ENCODE data around the gene CCP110. TPM values are rescaled to one million over a fixed set of nuclear protein-coding genes. Genes with fewer than 3 reads are reported as not detected.

Gene CCP110
- total and polyA plus RNA-seq, 2 experiments from 2014 or later = 10.7 to 20.9 TPM

GRCh38 chr16:19513377-19514053 lies 10.2 kb upstream of the CCP110 start:
- peaks cover 6% of the 10 kb centered on the region for H4K20me1 ChIP-seq (replicated peaks; ENCODE audit: insufficient read depth)
- H2AFZ ChIP-seq = no peak overlapping the region
- H3K9me2 ChIP-seq (ENCODE audit: insufficient read depth) = no peaks in the 10 kb centered on the region
- no peak overlapping the region for H3K27ac ChIP-seq (ENCODE audit: low read depth)
- no peaks in the 10 kb centered on the region; the same call in 2 of the 3 replicates for H3K9me3 Mint-ChIP-seq
- no peaks in the 10 kb centered on the region for H3K27me3 ChIP-seq (ENCODE audit: insufficient read depth)
- peaks cover 54% of the 10 kb centered on the region for H3K36me3 Mint-ChIP-seq (ENCODE audit: low read depth)
- H3K4me1 Mint-ChIP-seq = no peaks in the 10 kb centered on the region
- no peak overlapping the region for H3K4me3 ChIP-seq
- TF ChIP-seq NANOG (IDR thresholded peaks at IDR 0.05; ENCODE audit: borderline replicate concordance) (no peak), JUNB (IDR thresholded peaks at IDR 0.05; ENCODE audit: unreplicated experiment) (no peak), CTCF (conservative IDR thresholded peaks at IDR 0.05; ENCODE audit: low read depth in 2 of 2) (no peak), ZNF462 (CRISPR knock-in tag; IDR thresholded peaks at IDR 0.05) (no peak), ZNF331 (CRISPR knock-in tag; IDR thresholded peaks at IDR 0.05; ENCODE audit: low read depth) (no peak), POLR2AphosphoS5 (IDR thresholded peaks at IDR 0.05; ENCODE audit: low read depth) (no peak), CREB1 (CRISPR knock-in tag; IDR thresholded peaks at IDR 0.05; ENCODE audit: low read depth) (no peak), EZH2phosphoT487 (IDR thresholded peaks at IDR 0.05; ENCODE audit: unreplicated experiment) (no peak), EZH2 (IDR thresholded peaks at IDR 0.05; ENCODE audit: low read depth, unreplicated experiment) (no peak), STAT1 (IDR thresholded peaks at IDR 0.05; ENCODE audit: unreplicated experiment) (no peak), REST (IDR thresholded peaks at IDR 0.05; ENCODE audit: unreplicated experiment) (no peak), ETS1 (IDR thresholded peaks at IDR 0.05) (no peak), ZNF114 (CRISPR knock-in tag; IDR thresholded peaks at IDR 0.05) (no peak)
- DNase-seq (ENCODE audit: low spot score) (no peak), ATAC-seq (no peak)
- no peaks in the 10 kb centered on the region for H3K27me3 Mint-ChIP-seq (ENCODE audit: insufficient read depth, low read depth, poor library complexity)
- no peak overlapping the region for H3K27ac Mint-ChIP-seq
- H3K4me1 ChIP-seq (ENCODE audit: insufficient read depth) = no peaks in the 10 kb centered on the region
- H3K79me2 ChIP-seq (replicated peaks; ENCODE audit: insufficient read depth) = peaks cover 40% of the 10 kb centered on the region
- H3K4me3 Mint-ChIP-seq = no peak overlapping the region
- H3F3A ChIP-seq (replicated peaks; ENCODE audit: low read depth) = no peaks in the 10 kb centered on the region
- H3K4me2 ChIP-seq = no peak overlapping the region
- H3K36me3 ChIP-seq (ENCODE audit: insufficient read depth) = peaks cover 24% of the 10 kb centered on the region

Data from GM23338 (cell line).